ENCODE measurements around the gene ITIH4.
A peak's percentile ranks its signal among the peaks of the same experiment; 100 is the strongest.

The ITIH4 gene

GRCh38 chr3:52771702-52772101 is 58.8 kb downstream of the ITIH4 start:
- no peaks in the 10 kb centered on the region for H4K20me1 ChIP-seq (ENCODE audit: insufficient read depth, low read length)
- H3K9ac ChIP-seq (ENCODE audit: low read depth, low read length), result peak overlapping the region; percentile 61; the same call in 1 of the 2 replicates
- H3K27me3 ChIP-seq (ENCODE audit: insufficient read depth, low read length, poor library complexity), result no peaks in the 10 kb centered on the region
- no peak overlapping the region for H3K27ac ChIP-seq (ENCODE audit: low read length)
- peaks cover 21% of the 10 kb centered on the region for H3K79me2 ChIP-seq (ENCODE audit: insufficient read depth, low read length)
- H3K4me1 ChIP-seq (ENCODE audit: insufficient read depth, low read length), result peaks cover 22% of the 10 kb centered on the region
- peak overlapping the region; percentile 70 for H3K4me2 ChIP-seq (ENCODE audit: insufficient read depth, low read length)
- H2AFZ ChIP-seq (ENCODE audit: low read depth, low read length), result peak overlapping the region; percentile 87
- DNase-seq, result no peak
- H3K9me3 ChIP-seq (ENCODE audit: insufficient read depth, low read length, severe bottlenecking), result no peaks in the 10 kb centered on the region
- peak overlapping the region in 1 of 2 experiments; percentile 67; a peak in 2 of 4 replicates for H3K4me3 ChIP-seq (ENCODE audit: low read depth in 1 of 2, low read length in 2 of 2)
- peaks cover 10% of the 10 kb centered on the region; the same call in 1 of the 2 replicates for H3K36me3 ChIP-seq (ENCODE audit: insufficient read depth, low read length)
- TF ChIP-seq EZH2 (IDR thresholded peaks at IDR 0.05; ENCODE audit: borderline replicate concordance, low read depth, low read length, severe bottlenecking), result no peak
- TF ChIP-seq CTCF (IDR thresholded peaks at IDR 0.05; ENCODE audit: borderline replicate concordance, extremely low read depth, low read length, poor library complexity, severe bottlenecking), result no peak
- no peak for ATAC-seq (ENCODE audit: insufficient read depth, low read depth)

- Histone ChIP-seq H3K27ac (ENCODE audit: low read length) (peak overlapping the region; percentile 73), H3K4me1 (ENCODE audit: insufficient read depth, low read length) (peaks cover 22% of the 10 kb centered on the region)
- TF ChIP-seq CTCF (IDR thresholded peaks at IDR 0.05; ENCODE audit: borderline replicate concordance, extremely low read depth, low read length, poor library complexity, severe bottlenecking), result no peak
- TF ChIP-seq EZH2 (IDR thresholded peaks at IDR 0.05; ENCODE audit: borderline replicate concordance, low read depth, low read length, severe bottlenecking), result no peak
These were observed 59.2 kb downstream of the ITIH4 start for GRCh38 chr3:52771334-52771681.

GRCh38 chr3:52770496-52771333 is 59.8 kb downstream of the ITIH4 start, which contains the start of gene NEK4:
Gene NEK4, minus strand, starts transcription at chr3:52770940. Its CDS starts 194 bp downstream, at chr3:52770746.
- Histone ChIP-seq H3K4me1 (ENCODE audit: insufficient read depth, low read length) (peaks cover 22% of the 10 kb centered on the region), H3K27me3 (ENCODE audit: insufficient read depth, low read length, poor library complexity) (no peaks in the 10 kb centered on the region), H4K20me1 (ENCODE audit: insufficient read depth, low read length) (no peaks in the 10 kb centered on the region), H2AFZ (ENCODE audit: low read depth, low read length) (peak within 1 kb of the TSS; percentile 87), H3K79me2 (ENCODE audit: insufficient read depth, low read length) (peaks cover 21% of the 10 kb centered on the region), H3K9ac (ENCODE audit: low read depth, low read length) (peak within 1 kb of the TSS; percentile 61), H3K4me2 (ENCODE audit: insufficient read depth, low read length) (peak within 1 kb of the TSS; percentile 70), H3K4me3 (ENCODE audit: low read depth in 1 of 2, low read length in 2 of 2) (peak within 1 kb of the TSS; percentile 36 to 67; a peak in 3 of 4 replicates), H3K9me3 (ENCODE audit: insufficient read depth, low read length, severe bottlenecking) (no peaks in the 10 kb centered on the region), H3K36me3 (ENCODE audit: insufficient read depth, low read length) (peaks cover 18% of the 10 kb centered on the region; the same call in 1 of the 2 replicates), H3K27ac (ENCODE audit: low read length) (peak within 1 kb of the TSS; percentile 73)
- ATAC-seq (ENCODE audit: insufficient read depth, low read depth) (peak; percentile 95), DNase-seq (peak; percentile 88)
- TF ChIP-seq CTCF (IDR thresholded peaks at IDR 0.05; ENCODE audit: borderline replicate concordance, extremely low read depth, low read length, poor library complexity, severe bottlenecking), result peak; percentile 14
- no peak for TF ChIP-seq EZH2 (IDR thresholded peaks at IDR 0.05; ENCODE audit: borderline replicate concordance, low read depth, low read length, severe bottlenecking)

More at GRCh38 chr3:52771334-52771681, 59.2 kb downstream of the ITIH4 start:
- Histone ChIP-seq H3K79me2 (ENCODE audit: insufficient read depth, low read length) (peaks cover 21% of the 10 kb centered on the region), H4K20me1 (ENCODE audit: insufficient read depth, low read length) (no peaks in the 10 kb centered on the region), H3K36me3 (ENCODE audit: insufficient read depth, low read length) (peaks cover 12% of the 10 kb centered on the region; the same call in 1 of the 2 replicates), H3K4me2 (ENCODE audit: insufficient read depth, low read length) (peak overlapping the region; percentile 70), H3K9ac (ENCODE audit: low read depth, low read length) (peak overlapping the region; percentile 61), H3K4me3 (ENCODE audit: low read depth in 1 of 2, low read length in 2 of 2) (peak overlapping the region; percentile 36 to 67; a peak in 3 of 4 replicates), H3K27me3 (ENCODE audit: insufficient read depth, low read length, poor library complexity) (no peaks in the 10 kb centered on the region), H3K9me3 (ENCODE audit: insufficient read depth, low read length, severe bottlenecking) (no peaks in the 10 kb centered on the region), H2AFZ (ENCODE audit: low read depth, low read length) (peak overlapping the region; percentile 87)
- ATAC-seq (ENCODE audit: insufficient read depth, low read depth) (peak; percentile 26; the same call in 2 of the 3 replicates), DNase-seq (no peak)

Measured in DND-41 (cell line).